ENCODE measurements around the gene TYW1.
"Not testable (repeated sequence)": the region's sequence is repeated elsewhere in the genome, so short reads cannot be mapped to it uniquely, and the experiment has no call there.

TYW1 gene

DNA sequence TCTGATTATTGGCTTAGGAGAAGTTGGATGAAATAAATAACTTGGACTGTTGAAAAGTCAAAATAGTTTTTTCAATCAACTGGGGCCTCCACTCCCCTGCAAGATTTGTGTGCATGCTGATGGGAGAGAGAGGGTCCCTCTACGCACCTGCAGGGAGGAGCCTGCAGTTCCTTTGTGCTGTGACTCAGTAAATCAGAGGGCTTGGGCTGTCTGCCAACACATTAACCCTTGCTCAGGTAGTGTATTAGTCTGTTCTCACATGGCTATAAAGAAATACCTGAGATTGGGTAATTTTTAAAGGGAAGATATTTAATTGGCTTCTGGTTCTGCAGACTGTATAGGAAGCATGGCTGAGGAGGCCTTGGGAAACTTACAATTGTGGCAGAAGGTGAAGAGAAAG is 261.1 kb downstream of the TYW1 start:
- not testable (repeated sequence) for DNase-seq (ENCODE audit: low read depth)

DNA sequence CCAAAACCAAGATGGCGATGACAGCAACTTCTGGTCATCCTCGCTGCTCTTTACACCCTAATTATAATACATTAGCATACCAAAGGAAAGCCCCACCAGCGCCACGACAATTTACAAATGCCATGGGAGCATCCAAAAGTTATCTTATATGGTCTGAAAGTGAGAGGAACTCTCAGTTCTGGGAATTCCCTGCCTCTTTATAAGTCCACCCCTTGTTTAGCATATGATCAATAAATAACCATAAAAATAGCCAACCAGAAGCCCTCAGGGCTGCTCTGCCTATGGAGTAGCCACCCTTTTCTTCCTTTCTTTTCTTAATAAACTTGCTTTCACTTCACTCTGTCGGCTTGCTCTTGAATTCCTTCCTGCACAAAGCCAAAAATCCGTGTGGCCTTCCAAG is 262.7 kb downstream of the TYW1 start:
- DNase-seq (ENCODE audit: low read depth), result not testable (repeated sequence)

DNA sequence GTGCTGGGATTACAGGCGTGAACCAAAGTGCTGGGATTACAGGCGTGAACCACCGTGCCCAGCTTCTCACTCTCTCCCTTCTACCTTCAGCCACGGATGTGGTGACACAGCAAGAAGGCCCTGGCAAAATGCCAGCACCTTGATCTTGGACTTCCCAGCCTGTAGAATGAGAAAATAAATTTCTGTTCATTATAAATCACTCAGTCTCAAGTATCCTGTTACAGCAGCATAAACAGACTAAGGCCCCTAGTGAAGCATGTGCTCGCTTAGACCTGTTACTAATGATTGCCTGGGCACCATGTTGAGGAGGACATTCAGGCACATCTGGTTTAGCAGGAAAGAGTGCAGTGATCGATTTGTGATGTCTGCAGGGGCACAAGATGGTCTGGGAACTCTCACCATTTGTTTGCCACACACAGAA is 263.5 kb downstream of the TYW1 start:
- DNase-seq (ENCODE audit: low read depth), result not testable (repeated sequence)

- DNase-seq (ENCODE audit: low read depth), result not testable (repeated sequence)
Measured at GRCh38 chr7:67264000-67264399, 267.4 kb downstream of the TYW1 start.

GRCh38 chr7:67266070-67266469 is 269.4 kb downstream of the TYW1 start:
- DNase-seq (ENCODE audit: low read depth), result not testable (repeated sequence)

DNA sequence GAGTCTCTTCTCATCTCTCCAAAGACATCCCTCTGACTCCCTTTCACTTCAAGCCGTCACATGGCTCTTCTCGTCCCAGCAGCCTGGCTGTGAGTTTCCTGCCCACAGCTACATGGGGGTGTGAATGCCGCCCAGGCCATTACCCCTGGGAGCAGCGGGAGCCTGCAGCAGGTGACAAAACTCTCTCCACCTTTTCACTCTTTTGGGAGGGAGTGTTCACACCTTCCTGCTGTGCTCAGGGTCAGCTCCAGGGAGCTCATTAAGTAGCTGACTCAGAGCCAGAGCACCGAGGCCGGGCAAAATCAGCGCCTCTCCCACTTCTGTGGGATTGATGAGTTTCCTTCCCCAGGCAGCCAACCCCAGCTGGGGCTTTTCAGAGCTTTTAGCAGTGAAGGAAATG is 271.3 kb downstream of the TYW1 start:
- no peak for DNase-seq (ENCODE audit: low read depth)

DNA sequence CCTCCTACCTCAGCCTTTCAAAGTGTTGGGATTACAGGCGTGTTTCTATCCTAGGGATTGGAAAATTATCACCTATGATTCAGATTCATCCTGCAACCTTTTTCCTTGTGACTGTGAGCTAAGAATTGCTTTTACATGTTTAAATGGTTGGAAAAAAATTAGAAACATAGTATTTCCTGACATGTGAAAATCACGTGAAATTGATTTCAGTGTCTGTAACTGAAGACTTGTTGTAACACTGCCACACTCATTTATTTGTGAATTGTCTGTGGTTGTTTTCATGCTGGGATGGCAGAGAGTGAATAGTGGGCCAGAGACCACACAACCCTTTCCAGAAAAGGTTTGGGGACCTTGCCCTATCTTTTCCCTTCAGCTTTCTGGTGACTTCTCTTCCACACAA is 273.3 kb downstream of the TYW1 start:
- not testable (repeated sequence) for DNase-seq (ENCODE audit: low read depth)

Data from stimulated activated CD8-positive, alpha-beta memory T cell treated with anti-CD3 and anti-CD28 coated beads, Interleukin-12 subunit alpha, Interleukin-12 subunit beta, amount 100 ng/mL, for 4 hours (primary cell).